Keratinocyte (primary cell): ENCODE measurements around the gene NES. TPM values are rescaled to one million over a fixed set of nuclear protein-coding genes. Genes with fewer than 3 reads are reported as not detected.

Experiments
- DNase-seq: peaks from one replicate; pipeline ENCODE4 v3.0.0-alpha.2; 2011; ENCODE audit warnings: low read depth, missing footprints, low spot score
- FAIRE-seq: peaks from 2 replicates; lab custom pipeline; 2011; peaks lifted over from hg19 to GRCh38; lab: Jason Lieb, UNC
- H2AFZ ChIP-seq: 2 replicates; pipeline ENCODE4 v1.6.0; 2012; ENCODE audit warnings: low read length, control low read depth, inconsistent platforms; ENCODE audit not compliant: control insufficient read depth
- H3K27ac ChIP-seq: 2 replicates; pipeline ENCODE4 v1.5.1; 2011; ENCODE audit warnings: low read length; ENCODE audit not compliant: control insufficient read depth, insufficient read depth
- H3K27me3 ChIP-seq: 3 replicates; pipeline ENCODE4 v1.6.0; 2011; ENCODE audit warnings: low read length; ENCODE audit not compliant: control insufficient read depth, insufficient read depth; ENCODE audit errors: extremely low read depth
- H3K36me3 ChIP-seq, 2 experiments: 2 replicates in 1 of 2; 3 replicates in 1 of 2; pipeline ENCODE4 v1.5.1; 2011; ENCODE audit warnings: low read length in 2 of 2, mild to moderate bottlenecking in 1 of 2; ENCODE audit not compliant: control insufficient read depth in 2 of 2, insufficient read depth in 2 of 2; ENCODE audit errors: extremely low read depth in 1 of 2
- H3K4me1 ChIP-seq: 3 replicates; pipeline ENCODE4 v1.5.1; 2011; ENCODE audit warnings: low read length; ENCODE audit not compliant: control insufficient read depth, insufficient read depth; ENCODE audit errors: extremely low read depth
- H3K4me2 ChIP-seq: 3 replicates; pipeline ENCODE4 v1.6.0; 2011; ENCODE audit warnings: low read depth, low read length; ENCODE audit not compliant: control insufficient read depth, insufficient read depth; ENCODE audit errors: extremely low read depth
- H3K4me3 ChIP-seq, 3 experiments: fragments of 200-600 bp in 1 of 3; sonication (generic) in 1 of 3; 2 replicates in 2 of 3; 3 replicates in 1 of 3; pipeline ENCODE4 v1.5.1; 2011 to 2016; ENCODE audit warnings: low read length in 3 of 3, mild to moderate bottlenecking in 3 of 3, control low read depth in 2 of 3, inconsistent platforms in 1 of 3, low read depth in 1 of 3, mixed read lengths in 1 of 3, mixed run types in 1 of 3, moderate library complexity in 1 of 3; ENCODE audit not compliant: control insufficient read depth in 2 of 3, insufficient read depth in 2 of 3; ENCODE audit errors: extremely low read depth in 1 of 3
- H3K79me2 ChIP-seq: 2 replicates; pipeline ENCODE4 v1.6.0; 2012; ENCODE audit warnings: low read length; ENCODE audit not compliant: control insufficient read depth, insufficient read depth
- H3K9ac ChIP-seq: 3 replicates; pipeline ENCODE4 v1.6.0; 2011; ENCODE audit warnings: low read length; ENCODE audit not compliant: control insufficient read depth, insufficient read depth; ENCODE audit errors: extremely low read depth
- H3K9me1 ChIP-seq: 3 replicates; pipeline ENCODE4 v1.6.0; 2011; ENCODE audit warnings: low read length; ENCODE audit not compliant: control insufficient read depth, insufficient read depth; ENCODE audit errors: extremely low read depth
- H3K9me3 ChIP-seq: 2 replicates; pipeline ENCODE4 v1.5.1; 2012; ENCODE audit warnings: low read depth, low read length; ENCODE audit not compliant: control insufficient read depth
- H4K20me1 ChIP-seq: 3 replicates; pipeline ENCODE4 v1.6.0; 2011; ENCODE audit warnings: low read length; ENCODE audit not compliant: control insufficient read depth, insufficient read depth; ENCODE audit errors: extremely low read depth
- EZH2 ChIP-seq: IDR thresholded peaks from one replicate; pipeline ENCODE4 v1.6.1; 2012; ENCODE audit warnings: inconsistent platforms, mild to moderate bottlenecking, low read length, moderate library complexity
- dilution Hi-C: fragments of 300-500 bp; cut with MboI; formaldehyde crosslinking; loops from one replicate; pipeline ENCODE4 v1.7.0; 2020; ENCODE audit warnings: low sequenced_read_pairs; ENCODE audit not compliant: extremely low pct_ligation_motif_present
- polyA plus RNA-seq, 5 experiments: library from polyadenylated mRNA; depleted of rRNA in 3 of 5; stranded (reverse) in 3 of 5; stranded (forward) in 1 of 5; unstranded in 1 of 5; fragments of >200 nt; gene quantifications; 1 replicate in 1 of 5; 2 replicates in 3 of 5; 3 replicates in 1 of 5; pipeline versions ENCODE4 v1.2.1 to v1.2.3, GENCODE V29; 2011 to 2012; ENCODE audit warnings: missing spikeins in 2 of 5, low read depth in 1 of 5, low replicate concordance in 1 of 5
- TF ChIP-seq, protein P1 (sequence below), 3 experiments: IDR thresholded peaks in 1 of 3; conservative IDR thresholded peaks in 1 of 3; optimal IDR thresholded peaks in 1 of 3; 2 replicates in 2 of 3; 3 replicates in 1 of 3; pipeline versions ENCODE3 to v1.5.1; 2011; ENCODE audit warnings: low read length in 3 of 3, mild to moderate bottlenecking in 3 of 3, moderate library complexity in 2 of 3, control low read depth in 1 of 3, inconsistent platforms in 1 of 3; ENCODE audit not compliant: insufficient read depth in 2 of 3; ENCODE audit errors: extremely low read depth in 1 of 3

Gene NES
- polyA plus RNA-seq, 1 donor (not counting 4 experiments of a cell fraction or from before 2014, with no cell fraction given), result not detected

DNA sequence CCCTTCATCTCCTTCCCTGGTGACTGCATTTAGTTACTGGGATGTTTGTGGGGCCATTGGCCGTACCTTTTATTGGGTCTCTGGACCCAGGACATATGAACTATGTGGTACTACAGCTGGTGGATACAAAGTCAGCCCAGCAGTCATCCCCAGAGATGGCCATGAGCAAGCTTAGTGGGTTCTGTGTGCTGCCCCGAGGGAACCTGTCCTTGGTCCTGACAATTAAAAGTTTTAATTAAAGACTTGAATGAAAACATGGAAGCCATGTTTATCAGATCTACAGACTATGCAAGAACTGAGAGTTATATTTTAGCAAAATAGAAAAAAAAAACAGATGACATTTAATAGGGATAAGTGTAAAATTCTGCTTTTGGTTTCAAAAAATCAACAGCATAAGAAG, 2.8 kb upstream of the NES start:
- H3K9me3 ChIP-seq, result no peaks in the 10 kb centered on the region
- FAIRE-seq, result no peak
- no peak overlapping the region for H3K4me2 ChIP-seq
- H3K36me3 ChIP-seq, result no peaks in the 10 kb centered on the region
- H3K79me2 ChIP-seq, result no peaks in the 10 kb centered on the region
- TF ChIP-seq, protein P1, sequence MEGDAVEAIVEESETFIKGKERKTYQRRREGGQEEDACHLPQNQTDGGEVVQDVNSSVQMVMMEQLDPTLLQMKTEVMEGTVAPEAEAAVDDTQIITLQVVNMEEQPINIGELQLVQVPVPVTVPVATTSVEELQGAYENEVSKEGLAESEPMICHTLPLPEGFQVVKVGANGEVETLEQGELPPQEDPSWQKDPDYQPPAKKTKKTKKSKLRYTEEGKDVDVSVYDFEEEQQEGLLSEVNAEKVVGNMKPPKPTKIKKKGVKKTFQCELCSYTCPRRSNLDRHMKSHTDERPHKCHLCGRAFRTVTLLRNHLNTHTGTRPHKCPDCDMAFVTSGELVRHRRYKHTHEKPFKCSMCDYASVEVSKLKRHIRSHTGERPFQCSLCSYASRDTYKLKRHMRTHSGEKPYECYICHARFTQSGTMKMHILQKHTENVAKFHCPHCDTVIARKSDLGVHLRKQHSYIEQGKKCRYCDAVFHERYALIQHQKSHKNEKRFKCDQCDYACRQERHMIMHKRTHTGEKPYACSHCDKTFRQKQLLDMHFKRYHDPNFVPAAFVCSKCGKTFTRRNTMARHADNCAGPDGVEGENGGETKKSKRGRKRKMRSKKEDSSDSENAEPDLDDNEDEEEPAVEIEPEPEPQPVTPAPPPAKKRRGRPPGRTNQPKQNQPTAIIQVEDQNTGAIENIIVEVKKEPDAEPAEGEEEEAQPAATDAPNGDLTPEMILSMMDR (optimal IDR thresholded peaks at IDR 0.05 in 1 of 3, IDR thresholded peaks at IDR 0.05 in 1 of 3, conservative IDR thresholded peaks at IDR 0.05 in 1 of 3; ENCODE audit: extremely low read depth in 1 of 3, insufficient read depth in 2 of 3, low read length in 3 of 3), result no peak
- H4K20me1 ChIP-seq, result no peaks in the 10 kb centered on the region
- H3K9me1 ChIP-seq, result no peaks in the 10 kb centered on the region
- H3K27me3 ChIP-seq, result peaks cover 38% of the 10 kb centered on the region
- no peak overlapping the region for H3K27ac ChIP-seq
- no peak for DNase-seq
- no peak overlapping the region for H2AFZ ChIP-seq
- dilution Hi-C loops, result no loop called here
- H3K4me3 ChIP-seq, result no peak overlapping the region
- H3K9ac ChIP-seq, result no peak overlapping the region
- peaks cover 21% of the 10 kb centered on the region for H3K4me1 ChIP-seq

DNA sequence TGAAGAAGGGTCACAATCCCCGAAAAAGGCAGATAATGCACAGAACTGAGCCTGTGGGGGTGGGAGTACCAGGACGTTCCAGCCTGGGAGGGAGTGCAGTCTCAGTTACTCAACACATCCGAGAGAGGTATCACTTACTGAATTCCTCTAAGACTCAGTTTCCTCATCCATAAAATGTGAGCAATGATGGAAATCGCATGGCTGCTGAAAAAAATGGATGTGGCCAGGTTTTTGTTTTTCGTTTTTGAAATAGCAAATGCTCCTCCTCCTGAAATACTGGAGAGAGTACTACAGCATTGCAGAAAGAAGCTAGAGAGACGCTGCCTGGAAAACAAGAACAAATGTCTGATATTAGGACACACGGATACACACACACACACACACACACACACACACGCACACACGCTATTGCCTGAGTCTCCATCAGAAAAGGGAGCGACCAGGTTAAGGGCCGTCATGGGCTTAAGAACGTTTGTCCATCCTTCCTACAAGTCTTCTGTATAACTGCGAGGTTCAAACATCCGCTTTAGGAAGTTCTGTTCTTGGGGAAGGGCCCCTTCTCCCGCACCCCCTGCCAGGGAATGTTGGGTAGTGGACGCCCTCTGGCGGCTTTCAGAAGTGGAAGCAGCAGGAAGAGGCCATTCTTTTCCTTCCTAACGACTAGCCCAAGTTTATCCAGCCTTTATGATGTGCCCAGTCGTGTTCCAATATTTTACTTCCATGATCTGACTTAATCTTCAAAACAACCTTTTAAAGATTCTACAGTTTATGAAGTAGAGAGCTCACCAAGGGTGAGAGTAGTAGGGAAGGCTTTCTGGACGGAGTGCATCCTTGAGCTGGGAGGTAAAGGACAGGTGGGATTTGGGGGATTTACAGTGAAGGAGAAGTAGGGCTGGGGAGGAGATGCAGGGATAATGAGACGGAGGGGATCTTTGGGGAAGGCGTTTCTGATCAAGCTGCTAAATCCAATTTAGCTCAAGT, 699 bp upstream of the NES start:
- TF ChIP-seq, protein P1 (optimal IDR thresholded peaks at IDR 0.05 in 1 of 3, IDR thresholded peaks at IDR 0.05 in 1 of 3, conservative IDR thresholded peaks at IDR 0.05 in 1 of 3; ENCODE audit: extremely low read depth in 1 of 3, insufficient read depth in 2 of 3, low read length in 3 of 3), result peak; percentile 79 to 84 (median 84)
- TF ChIP-seq EZH2, result peak; percentile 77
- peaks cover 58% of the 10 kb centered on the region for H3K27me3 ChIP-seq
- no peaks in the 10 kb centered on the region for H3K9me1 ChIP-seq
- H3K4me3 ChIP-seq, result no peak overlapping the region
- dilution Hi-C loops, result no loop called here
- no peak overlapping the region for H3K27ac ChIP-seq
- no peaks in the 10 kb centered on the region for H4K20me1 ChIP-seq
- H2AFZ ChIP-seq, result no peak overlapping the region
- H3K9ac ChIP-seq, result no peak overlapping the region
- H3K36me3 ChIP-seq, result no peaks in the 10 kb centered on the region
- H3K4me1 ChIP-seq, result peaks cover 6% of the 10 kb centered on the region
- no peaks in the 10 kb centered on the region for H3K79me2 ChIP-seq
- no peak for DNase-seq
- peak overlapping the region; percentile 58 for H3K4me2 ChIP-seq
- peak; percentile 52 for FAIRE-seq
- H3K9me3 ChIP-seq, result no peaks in the 10 kb centered on the region
